ACC112 (cell line): ENCODE measurements around the gene DHX36.

Source experiments
- H2AFZ ChIP-seq: fragments of 200-600 bp; sonication (generic); one replicate; pipeline ENCODE4 v1.6.0; 2017; ENCODE audit warnings: antibody characterized with exemption, low read length; ENCODE audit not compliant: unreplicated experiment
- H3K27ac ChIP-seq: fragments of 200-600 bp; sonication (generic); 2 replicates; pipeline ENCODE4 v1.5.1; 2014; ENCODE audit warnings: low read depth, mild to moderate bottlenecking, antibody characterized with exemption, low read length, moderate library complexity
- H3K27me3 ChIP-seq: fragments of 200-600 bp; sonication (generic); 2 replicates; pipeline ENCODE4 v1.6.1; 2014; ENCODE audit warnings: mild to moderate bottlenecking, antibody characterized with exemption, low read length, moderate library complexity, mixed read lengths; ENCODE audit not compliant: insufficient read depth
- H3K36me3 ChIP-seq: fragments of 200-600 bp; sonication (generic); 2 replicates; pipeline ENCODE4 v1.6.1; 2016; ENCODE audit warnings: mild to moderate bottlenecking, antibody characterized with exemption, low read length, moderate library complexity, mixed read lengths; ENCODE audit not compliant: insufficient read depth
- H3K4me1 ChIP-seq: fragments of 200-600 bp; sonication (generic); one replicate; pipeline ENCODE4 v1.6.1; 2016; ENCODE audit warnings: low read length, mixed read lengths; ENCODE audit not compliant: insufficient read depth, unreplicated experiment, control insufficient read depth
- H3K4me3 ChIP-seq: fragments of 200-600 bp; sonication (generic); 2 replicates; pipeline ENCODE4 v1.5.1; 2014; ENCODE audit warnings: mild to moderate bottlenecking, low read depth, low read length
- H3K79me2 ChIP-seq: fragments of 200-600 bp; sonication (generic); one replicate; pipeline ENCODE4 v1.6.0; 2016; ENCODE audit warnings: low read length; ENCODE audit not compliant: control insufficient read depth, unreplicated experiment, insufficient read depth

The DHX36 gene

DNA sequence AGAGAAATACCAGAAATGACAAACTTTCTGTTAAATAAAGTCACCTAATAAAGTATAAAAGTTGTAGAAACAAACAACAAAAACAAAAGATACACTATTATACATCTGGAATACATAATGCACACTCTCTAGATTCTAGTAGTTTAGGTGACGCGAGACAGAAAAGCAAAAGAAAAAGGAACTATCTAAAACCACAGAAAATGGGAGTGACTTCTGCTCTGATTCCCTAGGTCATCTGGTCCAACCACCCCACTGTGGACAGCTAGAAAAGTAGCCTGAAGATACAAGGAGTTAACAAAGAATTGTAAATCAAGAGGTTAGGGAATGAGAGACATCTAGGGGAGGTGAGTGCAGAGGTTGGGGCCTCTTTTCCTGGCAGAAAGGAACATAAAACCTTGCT lies 39.1 kb downstream of the DHX36 start:
- H3K4me3 ChIP-seq: no peak overlapping the region
- H3K27me3 ChIP-seq: no peaks in the 10 kb centered on the region
- no peak overlapping the region for H2AFZ ChIP-seq
- no peaks in the 10 kb centered on the region for H3K4me1 ChIP-seq
- H3K36me3 ChIP-seq: peaks cover 57% of the 10 kb centered on the region
- no peak overlapping the region for H3K27ac ChIP-seq
- no peaks in the 10 kb centered on the region for H3K79me2 ChIP-seq

DNA sequence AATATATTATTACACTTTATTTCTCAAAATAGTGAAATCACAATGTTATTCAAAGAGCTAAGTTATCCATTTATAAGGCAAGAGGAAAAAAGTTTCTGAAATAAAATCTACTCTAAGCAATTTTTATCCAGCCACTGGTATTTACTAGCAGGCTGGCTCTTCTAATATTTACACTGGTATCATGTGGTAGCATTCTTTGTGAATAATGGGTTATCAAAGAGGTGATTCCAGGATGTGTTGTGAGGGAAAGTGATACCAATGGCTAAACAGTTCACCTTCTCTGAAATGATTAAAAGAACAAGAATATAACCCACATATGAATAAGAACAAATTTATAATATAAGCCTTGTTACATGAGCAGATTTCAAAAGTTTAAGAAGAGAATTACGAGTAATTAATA lies 44.1 kb downstream of the DHX36 start:
- H3K4me1 ChIP-seq: no peaks in the 10 kb centered on the region
- H3K27me3 ChIP-seq: no peaks in the 10 kb centered on the region
- H3K27ac ChIP-seq: no peak overlapping the region
- no peak overlapping the region for H3K4me3 ChIP-seq
- peaks cover 57% of the 10 kb centered on the region for H3K36me3 ChIP-seq
- no peak overlapping the region for H2AFZ ChIP-seq
- no peaks in the 10 kb centered on the region for H3K79me2 ChIP-seq

DNA sequence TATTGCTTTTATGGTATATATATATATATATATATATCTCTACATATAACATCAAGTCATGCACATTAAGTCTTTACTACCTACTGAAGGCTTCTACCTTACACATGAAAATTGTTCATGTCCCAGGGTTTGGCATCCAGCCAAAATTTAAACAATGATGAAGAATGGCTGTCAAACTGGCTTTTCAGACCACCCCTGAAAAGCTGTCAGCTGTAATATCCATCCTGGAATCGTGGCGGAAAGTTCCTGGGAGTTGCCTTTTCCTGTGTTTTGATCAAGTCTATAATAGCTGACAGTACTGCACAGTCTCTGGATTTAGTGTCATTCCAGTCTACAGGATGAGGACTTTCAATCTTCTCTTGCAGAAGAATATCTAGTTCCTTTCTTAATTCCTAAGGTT lies 48.3 kb downstream of the DHX36 start:
- no peak overlapping the region for H2AFZ ChIP-seq
- H3K4me3 ChIP-seq: no peak overlapping the region
- no peaks in the 10 kb centered on the region for H3K4me1 ChIP-seq
- peaks cover 51% of the 10 kb centered on the region for H3K36me3 ChIP-seq
- H3K27me3 ChIP-seq: no peaks in the 10 kb centered on the region
- H3K27ac ChIP-seq: no peak overlapping the region
- H3K79me2 ChIP-seq: no peaks in the 10 kb centered on the region

DNA sequence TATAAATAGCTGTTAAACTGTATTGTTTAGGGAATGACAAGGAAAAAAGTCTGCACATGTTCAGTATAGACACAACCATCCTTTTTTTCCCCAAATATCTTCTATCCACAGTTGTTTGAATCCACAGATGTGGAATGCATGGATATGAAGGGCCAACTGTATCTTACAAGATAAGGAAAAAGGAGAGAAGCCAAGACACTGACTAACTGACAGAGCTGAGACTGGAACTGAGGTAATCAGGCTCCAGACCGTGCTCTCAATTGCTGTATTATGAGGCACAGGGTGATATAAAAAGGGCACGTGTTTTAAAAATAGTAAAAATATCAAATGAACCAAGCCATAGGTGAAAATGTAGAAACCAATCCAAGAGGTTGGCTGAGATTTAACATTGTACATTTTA lies 49.0 kb downstream of the DHX36 start:
- Histone ChIP-seq H3K27ac (no peak overlapping the region), H3K36me3 (peaks cover 49% of the 10 kb centered on the region), H2AFZ (no peak overlapping the region), H3K4me3 (no peak overlapping the region), H3K79me2 (no peaks in the 10 kb centered on the region), H3K27me3 (no peaks in the 10 kb centered on the region), H3K4me1 (no peaks in the 10 kb centered on the region)

DNA sequence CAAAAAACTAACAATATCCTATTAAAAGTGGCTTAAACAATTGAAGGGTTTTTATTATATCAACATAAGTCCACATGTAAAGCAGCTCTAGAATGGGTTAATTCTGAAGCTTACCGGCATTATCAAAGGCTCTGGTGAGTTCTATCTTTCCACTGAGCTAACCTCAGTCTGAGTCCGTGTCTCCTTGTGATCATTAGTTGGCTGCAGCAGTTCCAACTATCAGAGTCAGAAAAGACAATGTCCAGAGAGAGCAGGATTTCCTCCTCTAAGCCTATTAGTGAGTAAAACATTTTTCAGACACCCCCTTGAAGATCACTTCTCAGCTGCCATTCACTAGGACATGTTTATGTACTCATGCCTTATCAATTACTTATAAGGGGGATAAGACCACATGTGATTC lies 49.9 kb downstream of the DHX36 start:
- Histone ChIP-seq H3K36me3 (peaks cover 44% of the 10 kb centered on the region), H3K27ac (no peak overlapping the region)

DNA sequence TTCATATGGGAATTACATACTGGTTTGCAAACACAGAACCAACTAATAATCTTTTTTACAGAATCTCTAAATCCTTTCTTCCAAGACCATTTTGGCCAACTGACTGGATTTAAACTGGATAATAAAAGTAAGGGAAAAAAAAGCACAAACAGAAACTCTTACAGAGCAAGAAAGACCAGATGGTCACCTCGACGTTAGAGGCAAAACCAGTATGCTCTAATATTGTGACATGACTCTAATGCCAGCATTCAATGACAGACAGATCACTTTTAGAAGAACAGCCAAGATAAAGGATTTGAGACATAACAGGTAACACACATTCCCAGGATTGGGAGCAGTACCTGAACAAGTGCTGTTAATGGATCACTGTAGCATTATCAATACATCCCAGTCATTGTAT lies 50.9 kb downstream of the DHX36 start:
- Histone ChIP-seq H3K4me3 (no peak overlapping the region), H3K27ac (no peak overlapping the region), H3K27me3 (no peaks in the 10 kb centered on the region), H3K79me2 (no peaks in the 10 kb centered on the region), H3K4me1 (no peaks in the 10 kb centered on the region), H3K36me3 (peaks cover 40% of the 10 kb centered on the region), H2AFZ (no peak overlapping the region)

More for the DNA sequence above, 49.9 kb downstream of the DHX36 start:
- Histone ChIP-seq H3K27me3 (no peaks in the 10 kb centered on the region), H2AFZ (no peak overlapping the region), H3K4me3 (no peak overlapping the region), H3K79me2 (no peaks in the 10 kb centered on the region), H3K4me1 (no peaks in the 10 kb centered on the region)

DNA sequence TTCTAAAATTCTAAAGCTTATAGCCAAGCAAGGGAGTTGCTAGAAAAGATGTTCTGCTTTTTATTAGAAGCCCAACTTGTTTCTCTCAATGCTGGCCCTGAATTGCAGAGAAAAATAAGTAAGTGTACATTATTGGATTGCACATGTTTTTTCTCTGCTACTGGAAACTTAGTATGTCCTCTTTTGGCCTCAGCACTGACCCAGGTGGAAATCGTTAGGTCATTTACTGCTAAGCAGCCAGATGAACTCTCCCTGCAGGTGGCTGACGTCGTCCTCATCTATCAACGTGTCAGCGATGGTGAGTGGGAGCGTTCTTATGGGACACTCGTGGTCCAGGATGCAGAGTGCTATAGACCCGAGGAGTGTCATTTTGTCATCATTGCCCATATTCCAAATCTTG lies 69.8 kb downstream of the DHX36 start:
- Histone ChIP-seq H3K4me1 (peaks cover 5% of the 10 kb centered on the region), H3K27ac (no peak overlapping the region), H3K27me3 (no peaks in the 10 kb centered on the region), H3K79me2 (no peaks in the 10 kb centered on the region), H3K4me3 (no peak overlapping the region), H3K36me3 (no peaks in the 10 kb centered on the region), H2AFZ (no peak overlapping the region)

DNA sequence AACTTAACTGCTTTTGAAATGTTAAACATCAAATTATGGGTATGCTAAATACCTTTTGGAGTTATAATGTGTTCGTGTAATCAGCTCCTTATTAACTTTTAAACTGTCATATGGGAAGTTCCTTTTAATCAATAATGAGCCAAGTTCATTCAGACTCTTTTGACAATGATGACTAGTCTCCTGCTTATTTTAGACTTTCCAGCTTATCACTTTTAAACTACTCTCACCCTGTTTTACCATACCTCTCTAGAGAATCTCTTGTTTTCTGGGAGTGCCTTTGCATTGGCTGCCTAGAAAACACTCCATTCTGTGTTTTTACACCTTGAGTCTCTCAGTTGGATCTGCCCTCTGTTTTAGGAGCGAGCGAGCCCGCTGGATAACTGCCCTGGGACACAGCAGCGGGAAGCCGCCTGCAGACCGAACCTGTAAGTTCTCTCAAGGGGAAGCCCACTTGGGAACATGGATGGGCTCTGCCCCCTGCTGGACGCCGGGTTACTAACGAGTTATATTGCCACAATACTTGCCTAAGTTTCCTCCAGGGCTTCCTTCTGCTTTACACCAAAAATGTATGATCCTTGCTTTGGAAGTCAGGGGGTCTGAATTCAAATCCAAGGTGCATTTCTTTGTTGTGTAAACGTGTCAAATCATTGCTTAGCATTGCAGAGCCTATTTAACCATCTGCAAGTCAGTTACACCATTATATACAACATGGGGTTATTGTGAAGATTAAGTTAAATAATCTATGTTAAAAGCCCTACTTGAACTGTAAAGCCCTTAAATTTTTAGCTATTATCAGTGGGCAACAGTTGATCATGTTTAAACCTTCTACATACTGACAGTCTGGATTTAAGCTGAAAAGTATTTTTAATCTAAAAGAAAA lies 71.3 kb downstream of the DHX36 start:
- H3K36me3 ChIP-seq: no peaks in the 10 kb centered on the region
- peaks cover 5% of the 10 kb centered on the region for H3K4me1 ChIP-seq
- no peak overlapping the region for H3K27ac ChIP-seq
- H2AFZ ChIP-seq: no peak overlapping the region
- H3K4me3 ChIP-seq: peak overlapping the region; percentile 70
- H3K79me2 ChIP-seq: no peaks in the 10 kb centered on the region
- H3K27me3 ChIP-seq: no peaks in the 10 kb centered on the region

DNA sequence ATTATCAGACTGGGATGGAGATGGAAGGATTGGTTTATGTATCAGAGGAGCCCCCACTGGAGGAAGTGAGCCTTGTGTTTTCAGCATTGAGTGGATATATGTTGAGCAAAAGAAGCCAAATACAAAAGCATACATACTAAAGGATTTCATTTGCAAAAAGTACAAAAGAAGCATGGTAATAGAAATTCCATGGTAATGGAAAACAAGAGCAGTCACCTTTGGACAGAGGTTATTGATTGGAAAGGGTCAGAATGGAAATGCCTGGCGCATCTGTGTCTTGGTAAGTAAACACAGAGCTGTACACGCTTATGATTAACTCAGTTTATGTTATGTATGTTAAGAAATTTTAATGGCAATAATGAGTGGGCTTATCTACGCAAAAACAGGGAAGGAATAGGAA lies 72.7 kb downstream of the DHX36 start:
- H3K4me1 ChIP-seq: peaks cover 5% of the 10 kb centered on the region
- H3K36me3 ChIP-seq: no peaks in the 10 kb centered on the region
- no peaks in the 10 kb centered on the region for H3K27me3 ChIP-seq
- no peak overlapping the region for H2AFZ ChIP-seq
- H3K4me3 ChIP-seq: no peak overlapping the region
- H3K27ac ChIP-seq: no peak overlapping the region
- no peaks in the 10 kb centered on the region for H3K79me2 ChIP-seq

DNA sequence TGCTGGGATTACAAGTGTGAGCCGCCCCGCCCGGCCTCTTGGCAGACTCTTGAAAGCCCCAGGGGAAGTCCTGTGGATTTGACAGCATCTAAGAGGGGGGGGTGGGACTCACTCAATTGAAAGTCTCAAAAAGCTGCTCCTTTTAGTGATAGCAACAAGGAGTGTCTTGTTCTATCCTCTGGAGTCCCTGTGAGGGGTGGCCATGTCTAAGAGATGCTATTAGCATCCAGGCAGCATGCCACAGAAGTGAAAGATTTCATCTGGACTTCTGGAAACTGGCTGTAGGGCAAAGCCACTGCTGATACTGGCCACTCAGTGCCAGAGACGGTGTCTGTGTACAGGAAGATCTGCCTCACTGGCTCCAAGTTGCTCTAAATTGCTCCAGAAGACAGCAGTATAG lies 74.0 kb downstream of the DHX36 start:
- H3K4me3 ChIP-seq: no peak overlapping the region
- H3K79me2 ChIP-seq: no peaks in the 10 kb centered on the region
- no peaks in the 10 kb centered on the region for H3K36me3 ChIP-seq
- H3K4me1 ChIP-seq: peaks cover 9% of the 10 kb centered on the region
- H2AFZ ChIP-seq: no peak overlapping the region
- no peak overlapping the region for H3K27ac ChIP-seq
- H3K27me3 ChIP-seq: no peaks in the 10 kb centered on the region

DNA sequence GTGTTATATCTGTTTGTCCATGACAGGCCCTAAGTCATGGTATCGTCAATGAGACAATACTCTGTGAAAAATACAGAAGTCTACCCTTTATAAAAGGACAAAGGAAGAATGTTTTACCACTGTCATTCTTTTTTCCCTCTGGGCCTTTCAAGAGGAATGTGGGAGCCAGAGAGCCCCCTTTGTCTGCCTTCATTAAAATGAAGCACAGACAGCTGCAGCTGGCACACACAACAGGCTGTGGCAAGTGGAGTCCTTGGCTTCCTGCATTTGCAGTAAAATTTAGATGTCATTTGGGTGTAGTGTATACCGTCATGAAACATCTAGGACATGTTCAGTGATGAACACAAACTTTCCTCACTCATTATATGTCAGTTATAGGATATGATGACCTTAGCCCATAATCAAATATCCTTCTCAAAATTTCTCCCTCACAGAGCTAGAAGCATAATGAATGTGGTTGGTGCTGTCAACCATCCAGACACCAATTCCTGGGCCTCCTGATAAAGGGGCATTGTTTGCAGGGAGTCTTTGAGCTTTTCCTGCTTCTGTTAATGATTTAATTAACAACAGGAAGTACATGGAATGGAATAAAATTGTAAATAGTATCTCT lies 76.4 kb downstream of the DHX36 start:
- Histone ChIP-seq H3K4me1 (peaks cover 29% of the 10 kb centered on the region), H3K27ac (no peak overlapping the region), H3K27me3 (no peaks in the 10 kb centered on the region), H2AFZ (no peak overlapping the region), H3K4me3 (no peak overlapping the region), H3K79me2 (no peaks in the 10 kb centered on the region), H3K36me3 (no peaks in the 10 kb centered on the region)
